Stimulated activated naive CD4-positive, alpha-beta T cell treated with Interleukin-2 at 50 U/mL for 16 hours (primary cell): ENCODE measurements around the gene SLC7A6.

ENCODE experiments used
- DNase-seq: peaks from one replicate; lab custom pipeline; 2025; lab: John Stamatoyannopoulos, UW

The SLC7A6 gene

GRCh38 chr16:68235108-68235886, 29.0 kb upstream of the SLC7A6 start:
- DNase-seq, result no peak

- no peak for DNase-seq
Observed at GRCh38 chr16:68235887-68236136, 28.5 kb upstream of the SLC7A6 start, which contains the start of gene ESRP2. Gene ESRP2, minus strand, starts transcription at chr16:68236127. Its CDS starts 82 bp downstream, at chr16:68236045.

- peak; percentile 12 for DNase-seq
Observed at GRCh38 chr16:68236137-68236825, 28.0 kb upstream of the SLC7A6 start.

- DNase-seq, result no peak
Observed at GRCh38 chr16:68236826-68237242, 27.5 kb upstream of the SLC7A6 start.

GRCh38 chr16:68237243-68238028, 26.9 kb upstream of the SLC7A6 start:
- peak; percentile 87 for DNase-seq

- no peak for DNase-seq
Observed at GRCh38 chr16:68238029-68238345, 26.3 kb upstream of the SLC7A6 start.

- DNase-seq, result no peak
Observed at GRCh38 chr16:68242085-68242484, 22.2 kb upstream of the SLC7A6 start.

GRCh38 chr16:68242926-68243858, 21.1 kb upstream of the SLC7A6 start:
- no peak for DNase-seq

GRCh38 chr16:68244481-68244902, 19.8 kb upstream of the SLC7A6 start:
- no peak for DNase-seq

- DNase-seq, result peak; percentile 94
Observed at GRCh38 chr16:68244903-68245853, 19.1 kb upstream of the SLC7A6 start, which contains the start of gene PLA2G15. Gene PLA2G15, plus strand, starts transcription at chr16:68245373. Its CDS starts 54 bp downstream, at chr16:68245427.

- no peak for DNase-seq
Observed at GRCh38 chr16:68246121-68246520, 18.2 kb upstream of the SLC7A6 start.

- DNase-seq, result no peak
Observed at GRCh38 chr16:68246666-68247065, 17.7 kb upstream of the SLC7A6 start.

GRCh38 chr16:68247400-68247799, 16.9 kb upstream of the SLC7A6 start:
- no peak for DNase-seq

GRCh38 chr16:68247932-68248331, 16.4 kb upstream of the SLC7A6 start:
- DNase-seq, result no peak

GRCh38 chr16:68249371-68249770, 15.0 kb upstream of the SLC7A6 start:
- DNase-seq, result no peak

GRCh38 chr16:68250951-68251350, 13.4 kb upstream of the SLC7A6 start:
- no peak for DNase-seq

- no peak for DNase-seq
Observed at GRCh38 chr16:68251832-68252231, 12.5 kb upstream of the SLC7A6 start.

GRCh38 chr16:68252383-68252782, 11.9 kb upstream of the SLC7A6 start:
- no peak for DNase-seq

GRCh38 chr16:68253721-68254120, 10.6 kb upstream of the SLC7A6 start:
- no peak for DNase-seq

GRCh38 chr16:68255712-68256111, 8.6 kb upstream of the SLC7A6 start:
- DNase-seq, result no peak
